GM21786 (cell line): ENCODE measurements around the gene GSAP.
A peak's percentile ranks its signal among the peaks of the same experiment; 100 is the strongest.

Experiments
- ATAC-seq: cut with Tn5 transposase; IDR thresholded peaks from one replicate; pipeline ENCODE4 v1.9.1; 2021; ENCODE audit not compliant: unreplicated experiment

Gene GSAP

GRCh38 chr7:77409005-77409738 is 7.0 kb downstream of the GSAP start:
- no peak for ATAC-seq

- ATAC-seq: no peak
These were observed 8.2 kb downstream of the GSAP start for GRCh38 chr7:77407906-77408305.

- no peak for ATAC-seq
These were observed 9.7 kb downstream of the GSAP start for GRCh38 chr7:77406421-77406820.

- no peak for ATAC-seq
These were observed 11.5 kb downstream of the GSAP start for GRCh38 chr7:77404641-77405040.

- ATAC-seq: no peak
These were observed 12.2 kb downstream of the GSAP start for GRCh38 chr7:77403957-77404356.

- no peak for ATAC-seq
These were observed 13.3 kb downstream of the GSAP start for GRCh38 chr7:77402818-77403217.

- no peak for ATAC-seq
These were observed 15.1 kb downstream of the GSAP start for GRCh38 chr7:77401002-77401401.

- ATAC-seq: no peak
These were observed 16.3 kb downstream of the GSAP start for GRCh38 chr7:77399816-77400215.

- ATAC-seq: no peak
These were observed 19.1 kb downstream of the GSAP start for GRCh38 chr7:77396894-77397547.

GRCh38 chr7:77395626-77396025 is 20.5 kb downstream of the GSAP start:
- ATAC-seq: no peak

GRCh38 chr7:77393954-77394353 is 22.2 kb downstream of the GSAP start:
- no peak for ATAC-seq

- peak; percentile 92 for ATAC-seq
These were observed 22.9 kb downstream of the GSAP start for GRCh38 chr7:77393261-77393660.

- ATAC-seq: peak; percentile 47
These were observed 24.9 kb downstream of the GSAP start for GRCh38 chr7:77391230-77391629.

GRCh38 chr7:77388055-77388641 is 28.0 kb downstream of the GSAP start:
- no peak for ATAC-seq

GRCh38 chr7:77386165-77386822 is 29.9 kb downstream of the GSAP start:
- ATAC-seq: no peak

GRCh38 chr7:77383333-77383740 is 32.8 kb downstream of the GSAP start:
- ATAC-seq: no peak

GRCh38 chr7:77382532-77382931 is 33.6 kb downstream of the GSAP start:
- no peak for ATAC-seq

- no peak for ATAC-seq
These were observed 37.6 kb downstream of the GSAP start for GRCh38 chr7:77378584-77378983.

- ATAC-seq: peak; percentile 69
These were observed 45.5 kb downstream of the GSAP start for GRCh38 chr7:77370606-77371005.

GRCh38 chr7:77368974-77369373 is 47.2 kb downstream of the GSAP start:
- no peak for ATAC-seq

GRCh38 chr7:77367976-77368375 is 48.2 kb downstream of the GSAP start:
- ATAC-seq: no peak

GRCh38 chr7:77362905-77363304 is 53.2 kb downstream of the GSAP start:
- ATAC-seq: no peak
